ENCODE results near the gene PRSS48.

DNA sequence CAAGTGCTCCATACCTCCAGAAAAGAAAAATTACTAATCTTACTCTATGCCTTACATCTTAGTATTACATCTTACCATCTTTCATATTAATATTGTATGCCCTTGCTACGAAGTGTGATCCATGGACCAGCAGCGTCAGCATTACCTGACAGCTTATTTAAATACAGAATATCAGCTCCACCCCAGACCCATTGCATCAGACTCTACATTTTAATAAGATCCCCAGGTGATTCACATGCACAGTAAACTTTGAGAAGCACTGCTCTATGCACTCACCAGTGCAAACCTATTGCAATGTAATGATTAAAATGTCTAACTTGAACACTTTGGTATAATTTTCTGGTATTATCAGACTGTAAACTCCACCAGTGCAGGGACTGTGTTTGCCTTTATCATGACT is 62.5 kb downstream of the PRSS48 start:
- TF ChIP-seq, protein P1, sequence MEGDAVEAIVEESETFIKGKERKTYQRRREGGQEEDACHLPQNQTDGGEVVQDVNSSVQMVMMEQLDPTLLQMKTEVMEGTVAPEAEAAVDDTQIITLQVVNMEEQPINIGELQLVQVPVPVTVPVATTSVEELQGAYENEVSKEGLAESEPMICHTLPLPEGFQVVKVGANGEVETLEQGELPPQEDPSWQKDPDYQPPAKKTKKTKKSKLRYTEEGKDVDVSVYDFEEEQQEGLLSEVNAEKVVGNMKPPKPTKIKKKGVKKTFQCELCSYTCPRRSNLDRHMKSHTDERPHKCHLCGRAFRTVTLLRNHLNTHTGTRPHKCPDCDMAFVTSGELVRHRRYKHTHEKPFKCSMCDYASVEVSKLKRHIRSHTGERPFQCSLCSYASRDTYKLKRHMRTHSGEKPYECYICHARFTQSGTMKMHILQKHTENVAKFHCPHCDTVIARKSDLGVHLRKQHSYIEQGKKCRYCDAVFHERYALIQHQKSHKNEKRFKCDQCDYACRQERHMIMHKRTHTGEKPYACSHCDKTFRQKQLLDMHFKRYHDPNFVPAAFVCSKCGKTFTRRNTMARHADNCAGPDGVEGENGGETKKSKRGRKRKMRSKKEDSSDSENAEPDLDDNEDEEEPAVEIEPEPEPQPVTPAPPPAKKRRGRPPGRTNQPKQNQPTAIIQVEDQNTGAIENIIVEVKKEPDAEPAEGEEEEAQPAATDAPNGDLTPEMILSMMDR (IDR thresholded peaks at IDR 0.05; ENCODE audit: low read length) = no peak
- TF ChIP-seq EZH2 (optimal IDR thresholded peaks at IDR 0.05; ENCODE audit: low read depth, low read length) (no peak), EZH2phosphoT487 (IDR thresholded peaks at IDR 0.05; ENCODE audit: low read length) (no peak)

Data from MM.1S (cell line).